AG10803 (cell line): ENCODE measurements around the gene RUNX1.
A peak's percentile ranks its signal among the peaks of the same experiment; 100 is the strongest.

ENCODE experiments used
- DNase-seq: peaks from one replicate; pipeline ENCODE4 v3.0.0; 2010; ENCODE audit warnings: low read depth
- H3K4me3 ChIP-seq: 2 replicates; pipeline ENCODE4 v1.5.1; 2011; ENCODE audit warnings: mild to moderate bottlenecking, low read length, control low read depth
- CTCF ChIP-seq: conservative IDR thresholded peaks from 2 replicates; pipeline ENCODE4 v1.5.1; 2011; ENCODE audit warnings: mild to moderate bottlenecking, low read length, control low read depth, inconsistent platforms

The RUNX1 gene

GRCh38 chr21:34766862-34767261 is 282.2 kb downstream of the RUNX1 start:
- DNase-seq = no peak
- no peak for TF ChIP-seq CTCF

GRCh38 chr21:34765619-34766018 is 283.5 kb downstream of the RUNX1 start:
- no peak for TF ChIP-seq CTCF
- no peak for DNase-seq
- no peak overlapping the region for H3K4me3 ChIP-seq

More at GRCh38 chr21:34766862-34767261, 282.2 kb downstream of the RUNX1 start:
- no peak overlapping the region for H3K4me3 ChIP-seq

- H3K4me3 ChIP-seq = no peak overlapping the region
- no peak for TF ChIP-seq CTCF
- DNase-seq = no peak
These were observed 284.3 kb downstream of the RUNX1 start for GRCh38 chr21:34764715-34765284.

GRCh38 chr21:34762786-34763185 is 286.3 kb downstream of the RUNX1 start:
- DNase-seq = peak; percentile 90
- H3K4me3 ChIP-seq = no peak overlapping the region
- peak; percentile 48 for TF ChIP-seq CTCF

- no peak for DNase-seq
- TF ChIP-seq CTCF = no peak
- H3K4me3 ChIP-seq = no peak overlapping the region
These were observed 287.3 kb downstream of the RUNX1 start for GRCh38 chr21:34761758-34762330.

GRCh38 chr21:34754690-34755647 is 294.1 kb downstream of the RUNX1 start:
- no peak for TF ChIP-seq CTCF
- no peak overlapping the region for H3K4me3 ChIP-seq
- DNase-seq = no peak

- no peak for TF ChIP-seq CTCF
- DNase-seq = no peak
- H3K4me3 ChIP-seq = no peak overlapping the region
These were observed 300.2 kb downstream of the RUNX1 start for GRCh38 chr21:34748862-34749261.
